D721Med (cell line): ENCODE measurements around the gene AP4B1.

Experiments used
- DNase-seq: peaks from one replicate; pipeline ENCODE4 v3.0.0; 2011; ENCODE audit warnings: low spot score; ENCODE audit not compliant: insufficient read length
- FAIRE-seq: peaks from 2 replicates; lab custom pipeline; 2011; peaks lifted over from hg19 to GRCh38; lab: Jason Lieb, UNC
- CTCF ChIP-seq: IDR thresholded peaks from 2 replicates; pipeline ENCODE4 v1.5.1; 2012; ENCODE audit warnings: mild to moderate bottlenecking, control low read depth; ENCODE audit not compliant: insufficient read depth; ENCODE audit errors: missing control alignments

The AP4B1 gene

GRCh38 chr1:113946112-113946511 is 41.5 kb upstream of the AP4B1 start:
- FAIRE-seq, result no peak
- TF ChIP-seq CTCF, result no peak
- DNase-seq, result no peak

GRCh38 chr1:113945329-113945728 is 40.7 kb upstream of the AP4B1 start:
- FAIRE-seq (no peak), DNase-seq (no peak)
- no peak for TF ChIP-seq CTCF

GRCh38 chr1:113943028-113943811 is 38.6 kb upstream of the AP4B1 start:
- no peak for FAIRE-seq
- no peak for DNase-seq
- TF ChIP-seq CTCF, result no peak

GRCh38 chr1:113942527-113942926 is 37.9 kb upstream of the AP4B1 start:
- TF ChIP-seq CTCF, result no peak
- DNase-seq, result no peak
- no peak for FAIRE-seq

- DNase-seq, result no peak
- FAIRE-seq, result no peak
Measured at GRCh38 chr1:113941245-113941559, 36.6 kb upstream of the AP4B1 start.

GRCh38 chr1:113940365-113941244 is 36.0 kb upstream of the AP4B1 start:
- DNase-seq (no peak), FAIRE-seq (no peak)
- TF ChIP-seq CTCF, result no peak

More at GRCh38 chr1:113941245-113941559, 36.6 kb upstream of the AP4B1 start:
- no peak for TF ChIP-seq CTCF
